Measurements from ENCODE around the gene SUN5. TPM values are rescaled to one million over a fixed set of nuclear protein-coding genes. Genes with fewer than 3 reads are reported as not detected.

SUN5 gene
- total and polyA plus RNA-seq, 2 of the 8 experiments (the other 6 are each of a cell fraction or from before 2014, with no cell fraction given) = not detected

GRCh38 chr20:33034901-33035492, 30.8 kb upstream of the SUN5 start (continued):
- no peak for TF ChIP-seq MAX (IDR thresholded peaks at IDR 0.05)
- TF ChIP-seq CTBP2 (IDR thresholded peaks at IDR 0.05; ENCODE audit: borderline replicate concordance, insufficient read depth, insufficient read length, low read length) = no peak
- no peak for TF ChIP-seq PHF8 (conservative IDR thresholded peaks at IDR 0.05; ENCODE audit: low read depth, low read length)
- TF ChIP-seq TEAD4 (IDR thresholded peaks at IDR 0.05; ENCODE audit: low read depth, low read length) = no peak
- TF ChIP-seq BRCA1 (IDR thresholded peaks at IDR 0.05; ENCODE audit: low read depth, low read length) = no peak
- no peak for TF ChIP-seq SIN3A (conservative IDR thresholded peaks at IDR 0.05 in 1 of 2, IDR thresholded peaks at IDR 0.05 in 1 of 2; ENCODE audit: low read depth in 1 of 2, low read length in 2 of 2)
- TF ChIP-seq ASH2L (IDR thresholded peaks at IDR 0.05; ENCODE audit: low read length) = no peak
